Measurements from ENCODE around the gene MT1B. TPM values are rescaled to one million over a fixed set of nuclear protein-coding genes. Genes with fewer than 3 reads are reported as not detected.

Gene MT1B
- total RNA-seq, 4 donors from 2014 or later = not detected

- intact Hi-C loops (cut with DNase I) = no loop called here
- TF ChIP-seq POLR2A (IDR thresholded peaks at IDR 0.05) = no peak
- no peak for TF ChIP-seq CTCF (IDR thresholded peaks at IDR 0.05)
Measured at GRCh38 chr16:56623637-56624036, 28.0 kb upstream of the MT1B start.

GRCh38 chr16:56625140-56625942 is 26.3 kb upstream of the MT1B start, which contains the start of gene MT1E:
Gene MT1E, plus strand, starts transcription at chr16:56625781. Its CDS starts 71 bp downstream, at chr16:56625852.
- DNase-seq = peak; percentile 86 to 88
- peak within 1 kb of the TSS; percentile 86 to 95 (median 93) for H3K27ac ChIP-seq
- H3K4me1 ChIP-seq = peaks cover 0 to 7% of the 10 kb centered on the region in 2 donors
- WGBS, 2 donors = 2 to 4% methylated on average over 29 to 41 of the region's 62 CpGs
- peak within 1 kb of the TSS; percentile 59 to 80 (median 70) for H3K4me3 ChIP-seq (replicated peaks in 1 of 3)
- intact Hi-C loops (cut with DNase I) = no loop called here
- H3K36me3 ChIP-seq = no peaks in the 10 kb centered on the region
- TF ChIP-seq POLR2A (IDR thresholded peaks at IDR 0.05) = peak; percentile 93 to 98
- TF ChIP-seq CTCF (IDR thresholded peaks at IDR 0.05) = peak in 2 of 6 experiments; percentile 1 to 16
- H3K9me3 ChIP-seq = no peaks in the 10 kb centered on the region
- no peaks in the 10 kb centered on the region for H3K27me3 ChIP-seq

More at GRCh38 chr16:56623637-56624036, 28.0 kb upstream of the MT1B start:
- Histone ChIP-seq H3K4me3 (replicated peaks in 1 of 3) (no peak overlapping the region), H3K4me1 (peaks cover 0 to 3% of the 10 kb centered on the region in 2 donors), H3K36me3 (no peaks in the 10 kb centered on the region), H3K9me3 (no peaks in the 10 kb centered on the region), H3K27ac (no peak overlapping the region), H3K27me3 (no peaks in the 10 kb centered on the region)
- DNase-seq = no peak
- 99% methylated on average over 2 of the region's 2 CpGs for WGBS, 2 donors

- peak overlapping the region; percentile 59 to 80 (median 70) for H3K4me3 ChIP-seq (replicated peaks in 1 of 3)
- intact Hi-C loops (cut with DNase I) = no loop called here
- H3K4me1 ChIP-seq = peaks cover 0 to 7% of the 10 kb centered on the region in 2 donors
- TF ChIP-seq POLR2A (IDR thresholded peaks at IDR 0.05) = no peak
- TF ChIP-seq CTCF (IDR thresholded peaks at IDR 0.05) = no peak
- no peaks in the 10 kb centered on the region for H3K9me3 ChIP-seq
- H3K36me3 ChIP-seq = no peaks in the 10 kb centered on the region
- peak overlapping the region; percentile 86 to 95 (median 93) for H3K27ac ChIP-seq
- 34 to 41% methylated on average over 12 to 16 of the region's 16 CpGs for WGBS, 2 donors
- DNase-seq = peak; percentile 54 to 59
- H3K27me3 ChIP-seq = no peaks in the 10 kb centered on the region
Measured at GRCh38 chr16:56625943-56626654, 25.6 kb upstream of the MT1B start.

GRCh38 chr16:56626685-56627084 is 25.0 kb upstream of the MT1B start:
- Histone ChIP-seq H3K27me3 (no peaks in the 10 kb centered on the region), H3K4me1 (peaks cover 0 to 7% of the 10 kb centered on the region in 2 donors), H3K36me3 (no peaks in the 10 kb centered on the region), H3K27ac (peak overlapping the region; percentile 86 to 95 (median 93)), H3K9me3 (no peaks in the 10 kb centered on the region), H3K4me3 (replicated peaks in 1 of 3) (peak overlapping the region in 2 of 3 donors; percentile 59 to 70)
- DNase-seq = no peak
- 58 to 72% methylated on average over 7 of the region's 7 CpGs for WGBS, 2 donors
- intact Hi-C loops (cut with DNase I) = no loop called here
- TF ChIP-seq CTCF (IDR thresholded peaks at IDR 0.05) = no peak
- no peak for TF ChIP-seq POLR2A (IDR thresholded peaks at IDR 0.05)

Measured in thyroid gland (tissue), 4 donors.